ENCODE measurements around the gene FKRP. TPM values are rescaled to one million over a fixed set of nuclear protein-coding genes. Genes with fewer than 3 reads are reported as not detected.

FKRP gene
- total RNA-seq, 6 experiments from 2014 or later: 31.4 to 36.8 (median 33.2) TPM

- Mint-ChIP-seq H3K9me3 (no peaks in the 10 kb centered on the region), H3K4me3 (peak overlapping the region; percentile 97), H3K27me3 (ENCODE audit: insufficient read depth) (peaks cover 4% of the 10 kb centered on the region; the same call in 1 of the 2 replicates), H3K36me3 (ENCODE audit: low read depth) (peaks cover 41% of the 10 kb centered on the region), H3K27ac (peak overlapping the region; percentile 97), H3K4me1 (ENCODE audit: low read depth) (peaks cover 57% of the 10 kb centered on the region)
- peak; percentile 57 for DNase-seq
- no peak; the same call in 1 of the 2 replicates for TF ChIP-seq CTCF (IDR thresholded peaks at IDR 0.05)
These were observed 41.7 kb downstream of the FKRP start for GRCh38 chr19:46787331-46788261.

DNA sequence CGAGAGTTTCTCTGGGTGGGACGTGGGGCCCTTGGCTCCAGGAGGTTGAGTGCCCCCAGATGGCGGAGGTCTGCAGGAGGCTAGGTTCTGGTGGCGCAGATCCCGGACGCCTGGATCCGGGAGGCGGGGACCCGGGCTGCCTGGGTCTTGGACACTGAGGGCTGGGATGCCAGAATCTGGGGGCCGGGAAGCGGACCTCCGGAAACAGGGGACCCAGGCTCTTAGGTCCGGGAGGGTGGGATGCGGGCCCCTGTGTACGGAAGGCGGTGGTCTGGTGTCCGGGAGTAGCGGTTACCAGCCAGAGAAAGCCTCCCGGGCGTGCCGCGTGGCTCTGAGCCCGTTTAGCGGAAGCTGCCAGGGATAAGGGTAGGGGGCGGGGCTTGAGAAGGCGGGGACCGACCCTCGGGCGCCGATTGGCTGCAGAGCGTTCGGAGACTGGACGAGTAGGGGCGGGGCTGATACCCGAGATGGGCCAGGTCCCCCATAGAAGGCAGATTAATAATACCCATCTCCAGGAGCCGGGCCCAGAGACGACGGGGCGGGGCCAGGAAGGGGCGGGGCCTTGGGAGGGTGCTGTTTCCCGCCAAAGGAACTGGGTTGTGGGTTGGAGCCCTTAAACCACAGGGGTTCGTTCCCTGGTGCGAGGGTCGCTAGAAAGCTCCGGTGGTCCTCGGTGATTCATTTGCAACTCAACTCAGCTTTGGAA, 42.6 kb downstream of the FKRP start, which contains the start of gene SLC1A5:
Gene SLC1A5 (minus strand): TSS at position 333 of the 706 bp plus-strand sequence. CDS start 629 bp downstream, outside the sequence.
- peaks cover 57% of the 10 kb centered on the region for H3K4me1 Mint-ChIP-seq (ENCODE audit: low read depth)
- no peak for TF ChIP-seq CTCF (IDR thresholded peaks at IDR 0.05)
- peaks cover 2% of the 10 kb centered on the region; the same call in 1 of the 2 replicates for H3K27me3 Mint-ChIP-seq (ENCODE audit: insufficient read depth)
- peak within 1 kb of the TSS; percentile 97 for H3K27ac Mint-ChIP-seq
- no peaks in the 10 kb centered on the region for H3K9me3 Mint-ChIP-seq
- H3K36me3 Mint-ChIP-seq (ENCODE audit: low read depth): peaks cover 35% of the 10 kb centered on the region
- DNase-seq: peak; percentile 96
- peak within 1 kb of the TSS; percentile 97 for H3K4me3 Mint-ChIP-seq

DNA sequence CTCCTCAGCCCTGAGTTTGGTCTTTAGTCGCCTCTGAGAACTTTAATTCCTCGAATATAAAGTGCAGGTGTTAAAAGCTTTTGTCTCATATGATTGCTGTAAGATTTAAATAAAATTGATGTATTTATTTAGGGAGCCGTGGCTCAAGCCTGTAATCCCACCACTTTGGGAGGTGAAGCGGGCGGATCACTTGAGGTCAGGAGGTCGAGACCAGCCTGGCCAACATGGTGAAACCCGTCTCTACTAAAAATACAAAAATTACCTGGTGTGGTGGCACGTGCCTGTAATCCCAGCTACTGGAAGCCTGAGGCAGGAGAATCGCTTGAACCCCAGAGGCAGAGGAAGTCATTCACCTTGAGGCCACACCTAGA, 43.1 kb downstream of the FKRP start:
- Mint-ChIP-seq H3K4me1 (ENCODE audit: low read depth) (peaks cover 57% of the 10 kb centered on the region), H3K9me3 (no peaks in the 10 kb centered on the region), H3K4me3 (no peak overlapping the region), H3K36me3 (ENCODE audit: low read depth) (peaks cover 31% of the 10 kb centered on the region), H3K27me3 (ENCODE audit: insufficient read depth) (peaks cover 2% of the 10 kb centered on the region; the same call in 1 of the 2 replicates), H3K27ac (no peak overlapping the region)
- no peak for TF ChIP-seq CTCF (IDR thresholded peaks at IDR 0.05)
- DNase-seq: no peak

DNA sequence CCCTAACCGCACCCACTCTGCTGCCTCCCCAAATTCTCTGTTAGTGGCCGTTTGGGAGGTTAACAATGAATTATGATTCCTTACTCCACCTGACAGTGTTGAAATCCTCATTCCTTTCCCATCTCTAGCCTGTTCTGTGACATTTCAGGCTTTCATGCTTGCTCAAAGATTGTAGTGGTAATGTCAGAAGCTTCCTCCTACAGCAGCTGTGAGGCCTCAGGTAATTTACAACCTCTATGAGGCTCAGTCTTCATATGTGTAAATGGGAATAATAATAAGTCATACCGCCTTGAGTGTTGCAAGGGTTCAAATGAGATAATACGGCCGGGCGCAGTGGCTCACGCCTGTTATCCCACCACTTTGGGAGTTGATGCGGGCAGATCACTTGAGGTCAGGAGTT, 43.5 kb downstream of the FKRP start:
- peaks cover 2% of the 10 kb centered on the region; the same call in 1 of the 2 replicates for H3K27me3 Mint-ChIP-seq (ENCODE audit: insufficient read depth)
- TF ChIP-seq CTCF (IDR thresholded peaks at IDR 0.05): no peak
- peaks cover 54% of the 10 kb centered on the region for H3K4me1 Mint-ChIP-seq (ENCODE audit: low read depth)
- no peak for DNase-seq
- H3K27ac Mint-ChIP-seq: no peak overlapping the region
- no peak overlapping the region for H3K4me3 Mint-ChIP-seq
- no peaks in the 10 kb centered on the region for H3K9me3 Mint-ChIP-seq
- peaks cover 27% of the 10 kb centered on the region for H3K36me3 Mint-ChIP-seq (ENCODE audit: low read depth)

GRCh38 chr19:46791944-46792343, 46.1 kb downstream of the FKRP start:
- DNase-seq: peak; percentile 86
- Mint-ChIP-seq H3K36me3 (ENCODE audit: low read depth) (peaks cover 3% of the 10 kb centered on the region), H3K27ac (peak overlapping the region; percentile 82), H3K4me3 (peak overlapping the region; percentile 75), H3K9me3 (no peaks in the 10 kb centered on the region), H3K4me1 (ENCODE audit: low read depth) (peaks cover 35% of the 10 kb centered on the region), H3K27me3 (ENCODE audit: insufficient read depth) (peaks cover 4% of the 10 kb centered on the region)
- no peak for TF ChIP-seq CTCF (IDR thresholded peaks at IDR 0.05)

Data from HFFc6 (cell line).